K562 (cell line): ENCODE results near the gene CYP21A2. TPM values are rescaled to one million over a fixed set of nuclear protein-coding genes. Genes with fewer than 3 reads are reported as not detected.

Experiments used
- ATAC-seq: fragments of 200-7000 bp; cut with Tn5 transposase; 3 replicates; pipeline ENCODE4 v1.9.1; 2020; ENCODE audit warnings: moderate library complexity
- BruUV-seq: library from RNA; stranded (reverse); fragments of 400-500 nt; replicated peaks from 2 replicates; lab custom pipeline; 2021; lab: Mats Ljungman, UMichigan
- CTCF ChIA-PET: fragments of 300-600 bp; formaldehyde crosslinking; extraction: SDS; loops from one replicate; lab custom pipeline; 2021; ENCODE audit warnings: low intra/inter-chr PET ratio; lab: Yijun Ruan, JAX
- POLR2A ChIA-PET: fragments of 300-600, 350-650 bp; sonication (Branson Sonifier 250); formaldehyde crosslinking; extraction: SDS; loops from one replicate; lab custom pipeline; 2021; ENCODE audit warnings: antibody characterized with exemption, inconsistent platforms; lab: Yijun Ruan, JAX
- DNase-seq, 4 experiments: peaks; one replicate each; pipeline versions ENCODE4 v3.0.0 to v3.0.0-alpha.2; 2011 to 2018; ENCODE audit warnings: low spot score in 3 of 4, mixed read lengths in 3 of 4; ENCODE audit errors: extremely low read depth in 1 of 4
- FAIRE-seq: peaks from 2 replicates; lab custom pipeline; 2011; peaks lifted over from hg19 to GRCh38; lab: Jason Lieb, UNC
- H2AFZ ChIP-seq: 2 replicates; pipeline ENCODE4 v1.6.0; 2011; ENCODE audit warnings: low read depth, low read length, control low read depth, inconsistent platforms
- H3K27ac ChIP-seq: fragments of 200-600 bp; 3 replicates; pipeline ENCODE4 v1.8.0; 2011; ENCODE audit warnings: low read depth, mild to moderate bottlenecking, control low read depth, inconsistent platforms, low read length, moderate library complexity, mixed read lengths; ENCODE audit errors: extremely low read depth
- H3K27me3 ChIP-seq, 2 experiments: fragments of 300-600 bp in 1 of 2; 2 replicates in 1 of 2; 3 replicates in 1 of 2; pipeline versions ENCODE4 v1.6.0 to v1.8.0; 2011; ENCODE audit warnings: inconsistent platforms in 2 of 2, low read length in 2 of 2, mild to moderate bottlenecking in 1 of 2, mixed read lengths in 1 of 2, moderate library complexity in 1 of 2; ENCODE audit not compliant: control insufficient read depth in 2 of 2, insufficient read depth in 2 of 2
- H3K36me3 ChIP-seq: fragments of 300-600 bp; 3 replicates; pipeline ENCODE4 v1.8.0; 2011; ENCODE audit warnings: mild to moderate bottlenecking, low read length, inconsistent platforms; ENCODE audit not compliant: control insufficient read depth, insufficient read depth
- H3K4me1 ChIP-seq, 2 experiments: fragments of 200-600 bp in 1 of 2; replicated peaks in 1 of 2; 2 replicates in 1 of 2; 3 replicates in 1 of 2; pipeline versions ENCODE4 v1.5.1 to v1.8.0; 2011; ENCODE audit warnings: inconsistent platforms in 2 of 2, low read length in 2 of 2, mild to moderate bottlenecking in 1 of 2, mixed read lengths in 1 of 2, moderate library complexity in 1 of 2; ENCODE audit not compliant: control insufficient read depth in 2 of 2, insufficient read depth in 2 of 2
- H3K4me2 ChIP-seq: 2 replicates; pipeline ENCODE4 v1.6.1; 2011; ENCODE audit warnings: low read length, control low read depth, inconsistent platforms, mixed read lengths; ENCODE audit not compliant: insufficient read depth
- H3K4me3 ChIP-seq: fragments of 200-600 bp; sonication (generic), shearing (Covaris generic); 2 replicates; pipeline ENCODE4 v1.5.1; 2016; ENCODE audit warnings: control low read depth, inconsistent platforms
- H3K79me2 ChIP-seq: fragments of 200-600 bp; 3 replicates; pipeline ENCODE4 v1.8.0; 2011; ENCODE audit warnings: low read length, inconsistent platforms; ENCODE audit not compliant: control insufficient read depth, insufficient read depth
- H3K9ac ChIP-seq, 2 experiments: 2 replicates each; pipeline versions ENCODE4 v1.6.0 to v1.6.1; 2011; ENCODE audit warnings: low read depth in 2 of 2, low read length in 2 of 2, control low read depth in 1 of 2, inconsistent platforms in 1 of 2, mild to moderate bottlenecking in 1 of 2, mixed read lengths in 1 of 2; ENCODE audit not compliant: insufficient read depth in 1 of 2
- H3K9me1 ChIP-seq: one replicate; pipeline ENCODE4 v1.6.0; 2011; ENCODE audit warnings: inconsistent platforms, mild to moderate bottlenecking, low read length, moderate library complexity; ENCODE audit not compliant: control insufficient read depth, insufficient read depth
- H3K9me3 ChIP-seq: replicated peaks from 2 replicates; pipeline ENCODE4 v1.5.1; 2011; ENCODE audit warnings: low read depth, low read length, inconsistent platforms; ENCODE audit not compliant: control insufficient read depth, insufficient read depth
- H4K20me1 ChIP-seq: replicated peaks from 2 replicates; pipeline ENCODE4 v1.6.1; 2011; ENCODE audit warnings: low read length, inconsistent platforms, mixed read lengths; ENCODE audit not compliant: control insufficient read depth, insufficient read depth
- CEBPG ChIP-seq, 3 experiments: fragments of 200-800 bp in 1 of 3; sonication (Bioruptor generic) in 1 of 3; sonication (generic) in 1 of 3; formaldehyde crosslinking in 1 of 3; IDR thresholded peaks in 2 of 3; conservative IDR thresholded peaks in 1 of 3; 2 replicates each; pipeline versions ENCODE4 v1.6.1 to v1.8.0; 2016 to 2022; ENCODE audit warnings: missing compliant biosample characterization in 2 of 3, missing genetic modification characterization in 2 of 3, mild to moderate bottlenecking in 1 of 3, missing genetic modification reagents in 1 of 3
- CREBBP ChIP-seq: IDR thresholded peaks from one replicate; pipeline ENCODE4 v1.6.1; 2012; ENCODE audit warnings: low read depth, mild to moderate bottlenecking, control low read depth, inconsistent platforms, low read length
- HSF4 ChIP-seq: fragments of 250-450 bp; sonication (Bioruptor Pico); IDR thresholded peaks from 2 replicates; pipeline ENCODE4 v2.1.2; 2022; ENCODE audit warnings: mild to moderate bottlenecking, moderate library complexity, borderline replicate concordance
- MEF2D ChIP-seq: conservative IDR thresholded peaks from 2 replicates; pipeline ENCODE4 v1.6.1; 2016; ENCODE audit warnings: low read depth, missing genetic modification characterization, missing compliant biosample characterization
- MYC ChIP-seq, 2 experiments: fragments of 250-450 bp in 1 of 2; sonication (Bioruptor Pico) in 1 of 2; IDR thresholded peaks; 2 replicates each; pipeline versions ENCODE4 v1.5.1 to v1.6.1; 2012 to 2021; ENCODE audit warnings: low read depth in 2 of 2, borderline replicate concordance in 1 of 2, improper control_type of control experiment in 1 of 2, low read length in 1 of 2, mild to moderate bottlenecking in 1 of 2, moderate library complexity in 1 of 2
- NELFE ChIP-seq: IDR thresholded peaks from 2 replicates; pipeline ENCODE4 v1.6.1; 2011; ENCODE audit warnings: mild to moderate bottlenecking; ENCODE audit not compliant: insufficient read depth, insufficient read length
- RNF219 ChIP-seq: fragments of 250-450 bp; sonication (Bioruptor Pico); IDR thresholded peaks from 2 replicates; pipeline ENCODE4 v1.5.0; 2022; ENCODE audit warnings: mild to moderate bottlenecking
- SAFB2 ChIP-seq: fragments of 200-400 bp; formaldehyde crosslinking; IDR thresholded peaks from 2 replicates; pipeline ENCODE4 v1.6.1; 2018; ENCODE audit warnings: borderline replicate concordance, low read length, low read depth, moderate library complexity; ENCODE audit not compliant: severe bottlenecking
- TCFL5 ChIP-seq: fragments of 250-450 bp; sonication (Bioruptor Pico); conservative IDR thresholded peaks from 2 replicates; pipeline ENCODE4 v1.6.1; 2021; ENCODE audit warnings: mild to moderate bottlenecking, moderate library complexity, matching md5 sums
- ZNF23 ChIP-seq: fragments of 250-450 bp; sonication (Bioruptor Pico); IDR thresholded peaks from 2 replicates; pipeline ENCODE4 v1.4.0; 2020; ENCODE audit warnings: mild to moderate bottlenecking
- ZNF398 ChIP-seq: fragments of 250-450 bp; sonication (Bioruptor Pico); IDR thresholded peaks from 2 replicates; pipeline ENCODE4 v1.8.0; 2021; ENCODE audit warnings: moderate library complexity, mild to moderate bottlenecking, inconsistent platforms
- ZNF740 ChIP-seq, 3 experiments: fragments of 200-800 bp in 1 of 3; sonication (Bioruptor generic) in 1 of 3; sonication (generic) in 1 of 3; formaldehyde crosslinking in 1 of 3; IDR thresholded peaks; 2 replicates each; pipeline versions ENCODE4 v1.6.1 to v1.8.0; 2016 to 2022; ENCODE audit warnings: mild to moderate bottlenecking in 2 of 3, missing compliant biosample characterization in 2 of 3, missing genetic modification characterization in 2 of 3, missing genetic modification reagents in 1 of 3
- WGBS: fragments of 100-300 bp; shearing (Covaris generic); methylation state at CpG from one replicate; pipeline ENCODE4 v1.1.6; 2016; ENCODE audit warnings: low coverage, mixed read lengths; ENCODE audit not compliant: insufficient coverage; ENCODE audit errors: missing lambda C conversion rate; 5-methylcytosine and 5-hydroxymethylcytosine counted together
- in situ Hi-C: fragments of 300-500 bp; cut with MboI; formaldehyde crosslinking; loops from 4 replicates; pipeline ENCODE4 v1.15.0; 2018; ENCODE audit warnings: inconsistent platforms, mixed read lengths
- intact Hi-C: fragments of 100-400 bp; cut with micrococcal nuclease; formaldehyde crosslinking; loops from 2 replicates; pipeline ENCODE4 v1.14.2; 2022
- polyA plus RNA-seq, 8 experiments: library from polyadenylated mRNA; depleted of rRNA in 4 of 8; stranded (reverse) in 5 of 8; unstranded in 3 of 8; fragments of >200 nt; fragmentation: Nextera tagmentation in 2 of 8; fragmentation: Illumina TruSeq in 1 of 8; extraction: Ambion mirVana in 2 of 8; extraction: Trizol in 1 of 8; gene quantifications; 2 replicates each; pipeline versions ENCODE4 v1.2.1 to v1.2.3, GENCODE V29; 2011 to 2014; ENCODE audit warnings: inconsistent platforms in 1 of 8, missing spikeins in 1 of 8
- total RNA-seq, 7 experiments: library from RNA; depleted of rRNA in 6 of 7; stranded (reverse); fragments of >200 nt in 6 of 7; fragmentation: Illumina TruSeq in 2 of 7; extraction: Trizol in 2 of 7; gene quantifications; 2 replicates each; pipeline versions ENCODE4 v1.2.1 to v1.2.3, GENCODE V29; 2011 to 2021; ENCODE audit warnings: low replicate concordance in 1 of 7

Gene CYP21A2
- total and polyA plus RNA-seq, 9 of the 15 experiments (the other 6 are each of a cell fraction or from before 2014, with no cell fraction given) = 0.03 to 1.4 (median 0.19) TPM

GRCh38 chr6:32047855-32048766, 9.9 kb downstream of the CYP21A2 start:
- Histone ChIP-seq H3K27me3 (no peaks in the 10 kb centered on the region), H2AFZ (peak overlapping the region; percentile 98), H3K36me3 (no peaks in the 10 kb centered on the region), H3K9ac (peak overlapping the region; percentile 45 to 85; a peak in 3 of 4 replicates), H3K27ac (peak overlapping the region; percentile 54; the same call in 1 of the 3 replicates), H3K4me1 (peaks cover 31 to 55% of the 10 kb centered on the region in 2 experiments), H3K9me1 (peaks cover 6% of the 10 kb centered on the region), H3K79me2 (peaks cover 2% of the 10 kb centered on the region; the same call in 1 of the 3 replicates), H4K20me1 (no peaks in the 10 kb centered on the region), H3K9me3 (no peaks in the 10 kb centered on the region), H3K4me2 (peak overlapping the region; percentile 39; the same call in 1 of the 2 replicates), H3K4me3 (no peak overlapping the region)
- intact Hi-C loops = no loop called here
- ChIA-PET CTCF (interaction anchor here (0.6 kb wide), 1 partner anchor 176 kb away, joined by 3 read pairs; the partner anchor contains the start of gene NOTCH4), POLR2A (interaction anchor here (0.6 to 1.6 kb wide), 10 partner anchors 9 to 1203 kb away, joined by 3 to 6 read pairs (median 4); no protein-coding TSS in a partner anchor)
- 40% methylated on average over 42 of the region's 42 CpGs for WGBS
- BruUV-seq = no TSS peak
- DNase-seq = peak; percentile 80 to 90 (median 86)
- peak; percentile 91 for FAIRE-seq
- peak; percentile 80 for ATAC-seq
- in situ Hi-C loops = loop anchor here (10.0 kb wide), 1 partner anchor 93 kb away; the partner anchor contains the start of genes NELFE and SKIC2
- TF ChIP-seq HSF4 (no peak), MYC (IDR thresholded peaks at IDR 0.05; ENCODE audit: low read depth, low read length) (peak; percentile 67), MYC (CRISPR knock-in tag; IDR thresholded peaks at IDR 0.05; ENCODE audit: borderline replicate concordance, low read depth) (0 out of 2 replicates have a peak, but pooled peaks have one; percentile 20), CREBBP (no peak), TCFL5 (CRISPR knock-in tag) (no peak), NELFE (no peak), ZNF398 (CRISPR knock-in tag) (no peak), MEF2D (tag) (no peak), CEBPG (CRISPR knock-in tag; IDR thresholded peaks at IDR 0.05) (no peak), CEBPG (tag; conservative IDR thresholded peaks at IDR 0.05 in 1 of 2, IDR thresholded peaks at IDR 0.05 in 1 of 2) (no peak), ZNF740 (CRISPR knock-in tag; IDR thresholded peaks at IDR 0.05) (no peak), ZNF740 (tag; IDR thresholded peaks at IDR 0.05) (0 out of 4 replicates have a peak, but pooled peaks of 1 of the 2 experiments have one; percentile 22), RNF219 (no peak), SAFB2 (no peak), ZNF23 (no peak)
